ENCODE data around the gene SPDYE4.

The SPDYE4 gene

GRCh38 chr17:8742274-8742673 lies 16.1 kb downstream of the SPDYE4 start:
- in situ Hi-C loops (cut with MboI; ENCODE audit: low sequenced_read_pairs) = loop anchor here (25.0 kb wide), 1 partner anchor 330 kb away; no protein-coding TSS in a partner anchor

GRCh38 chr17:8741771-8742170 lies 16.6 kb downstream of the SPDYE4 start:
- in situ Hi-C loops (cut with MboI; ENCODE audit: low sequenced_read_pairs) = loop anchor here (25.0 kb wide), 1 partner anchor 329 kb away; no protein-coding TSS in a partner anchor

GRCh38 chr17:8741366-8741765 lies 17.0 kb downstream of the SPDYE4 start:
- in situ Hi-C loops (cut with MboI; ENCODE audit: low sequenced_read_pairs) = loop anchor here (25.0 kb wide), 1 partner anchor 329 kb away; no protein-coding TSS in a partner anchor

GRCh38 chr17:8740486-8740885 lies 17.9 kb downstream of the SPDYE4 start:
- in situ Hi-C loops (cut with MboI; ENCODE audit: low sequenced_read_pairs) = loop anchor here (25.0 kb wide), 1 partner anchor 328 kb away; no protein-coding TSS in a partner anchor

GRCh38 chr17:8739097-8739496 lies 19.2 kb downstream of the SPDYE4 start:
- in situ Hi-C loops (cut with MboI; ENCODE audit: low sequenced_read_pairs) = loop anchor here (25.0 kb wide), 1 partner anchor 327 kb away; no protein-coding TSS in a partner anchor

GRCh38 chr17:8736796-8737195 lies 21.6 kb downstream of the SPDYE4 start:
- in situ Hi-C loops (cut with MboI; ENCODE audit: low sequenced_read_pairs) = loop anchor here (25.0 kb wide), 1 partner anchor 324 kb away; no protein-coding TSS in a partner anchor

GRCh38 chr17:8736362-8736761 lies 22.0 kb downstream of the SPDYE4 start:
- in situ Hi-C loops (cut with MboI; ENCODE audit: low sequenced_read_pairs) = loop anchor here (25.0 kb wide), 1 partner anchor 324 kb away; no protein-coding TSS in a partner anchor

GRCh38 chr17:8735336-8735939 lies 22.9 kb downstream of the SPDYE4 start:
- in situ Hi-C loops (cut with MboI; ENCODE audit: low sequenced_read_pairs) = loop anchor here (25.0 kb wide), 1 partner anchor 323 kb away; no protein-coding TSS in a partner anchor

GRCh38 chr17:8734876-8735275 lies 23.5 kb downstream of the SPDYE4 start:
- in situ Hi-C loops (cut with MboI; ENCODE audit: low sequenced_read_pairs) = loop anchor here (25.0 kb wide), 1 partner anchor 323 kb away; no protein-coding TSS in a partner anchor

- in situ Hi-C loops (cut with MboI; ENCODE audit: low sequenced_read_pairs) = loop anchor here (25.0 kb wide), 1 partner anchor 320 kb away; no protein-coding TSS in a partner anchor
Measured at GRCh38 chr17:8732406-8733085, 25.8 kb downstream of the SPDYE4 start.

- in situ Hi-C loops (cut with MboI; ENCODE audit: low sequenced_read_pairs) = loop anchor here (25.0 kb wide), 1 partner anchor 318 kb away; no protein-coding TSS in a partner anchor
Measured at GRCh38 chr17:8729860-8730259, 28.5 kb downstream of the SPDYE4 start.

GRCh38 chr17:8729421-8729820 lies 28.9 kb downstream of the SPDYE4 start:
- in situ Hi-C loops (cut with MboI; ENCODE audit: low sequenced_read_pairs) = loop anchor here (25.0 kb wide), 1 partner anchor 317 kb away; no protein-coding TSS in a partner anchor

- in situ Hi-C loops (cut with MboI; ENCODE audit: low sequenced_read_pairs) = loop anchor here (25.0 kb wide), 1 partner anchor 317 kb away; no protein-coding TSS in a partner anchor
Measured at GRCh38 chr17:8728971-8729370, 29.4 kb downstream of the SPDYE4 start.

- in situ Hi-C loops (cut with MboI; ENCODE audit: low sequenced_read_pairs) = loop anchor here (25.0 kb wide), 1 partner anchor 316 kb away; no protein-coding TSS in a partner anchor
Measured at GRCh38 chr17:8728251-8728938, 30.0 kb downstream of the SPDYE4 start.

GRCh38 chr17:8726941-8727555 lies 31.3 kb downstream of the SPDYE4 start:
- in situ Hi-C loops (cut with MboI; ENCODE audit: low sequenced_read_pairs) = loop anchor here (25.0 kb wide), 1 partner anchor 315 kb away; no protein-coding TSS in a partner anchor

- in situ Hi-C loops (cut with MboI; ENCODE audit: low sequenced_read_pairs) = loop anchor here (25.0 kb wide), 1 partner anchor 314 kb away; no protein-coding TSS in a partner anchor
Measured at GRCh38 chr17:8725881-8726876, 32.2 kb downstream of the SPDYE4 start.

- in situ Hi-C loops (cut with MboI; ENCODE audit: low sequenced_read_pairs) = no loop called here
Measured at GRCh38 chr17:8724451-8724850, 33.9 kb downstream of the SPDYE4 start.

- in situ Hi-C loops (cut with MboI; ENCODE audit: low sequenced_read_pairs) = no loop called here
Measured at GRCh38 chr17:8720596-8720995, 37.8 kb downstream of the SPDYE4 start.
